Measurements from ENCODE around the gene CYP1A1.
A peak's percentile ranks its signal among the peaks of the same experiment; 100 is the strongest.
"Not testable (repeated sequence)": the region's sequence is repeated elsewhere in the genome, so short reads cannot be mapped to it uniquely, and the experiment has no call there.

Gene CYP1A1

DNA sequence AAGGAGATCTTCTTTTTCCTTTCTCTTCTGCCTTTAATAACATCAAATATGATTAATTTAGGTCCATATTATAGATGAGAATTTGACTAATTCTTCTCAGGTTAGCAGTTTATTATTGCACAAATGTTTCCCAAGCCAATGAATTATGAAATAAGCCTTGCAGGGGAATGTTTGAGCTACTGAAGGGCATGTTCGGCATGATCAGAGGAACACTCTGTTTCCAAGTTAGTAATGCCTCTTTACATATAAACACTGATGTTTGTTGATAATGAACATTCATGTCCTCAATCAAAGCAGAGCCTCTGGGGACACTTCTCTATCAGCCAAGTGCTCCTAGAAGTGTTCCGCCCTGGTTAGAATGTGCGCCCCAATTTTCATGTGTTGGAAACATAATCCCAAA lies 10.0 kb upstream of the CYP1A1 start:
- no peak for DNase-seq

DNA sequence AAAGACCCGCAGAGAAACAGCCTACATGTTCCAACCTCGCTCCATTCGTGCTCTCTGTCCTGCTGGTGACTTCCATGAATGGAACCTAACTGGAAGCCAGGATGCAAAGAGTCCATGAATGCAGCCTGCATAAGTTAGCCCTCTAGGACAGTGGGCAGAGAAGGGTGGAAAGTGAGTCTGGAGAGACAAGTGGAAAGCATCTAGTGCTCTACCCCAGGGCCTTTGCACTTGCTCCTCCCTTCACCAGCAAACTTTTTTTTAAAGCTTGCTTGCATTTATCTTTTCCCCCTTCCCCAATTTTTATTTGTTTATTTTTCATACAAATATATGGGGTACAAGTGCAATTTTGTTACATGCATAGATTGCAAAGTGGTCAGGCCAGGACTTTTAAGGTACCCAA lies 7.9 kb upstream of the CYP1A1 start:
- DNase-seq, result no peak

DNA sequence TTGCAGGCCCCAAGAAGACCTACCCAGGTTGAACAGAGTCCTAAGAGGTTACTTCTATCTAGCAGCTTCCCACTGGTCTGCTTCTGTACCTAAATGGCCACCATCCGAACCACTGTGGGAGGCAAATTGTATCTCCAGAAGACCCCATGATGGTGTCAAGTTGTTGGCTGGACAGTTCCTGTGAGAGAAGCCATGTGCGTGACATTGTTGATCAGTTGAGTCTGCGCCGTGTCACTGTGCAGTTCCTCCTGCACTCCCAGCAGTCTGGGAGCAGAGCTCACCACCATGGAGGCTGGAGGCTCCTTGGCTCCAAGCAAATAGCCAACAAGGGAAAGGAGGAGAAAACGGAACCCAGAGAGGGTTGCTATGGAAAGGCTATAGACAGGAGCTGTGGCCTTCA lies 7.5 kb upstream of the CYP1A1 start:
- no peak for DNase-seq

DNA sequence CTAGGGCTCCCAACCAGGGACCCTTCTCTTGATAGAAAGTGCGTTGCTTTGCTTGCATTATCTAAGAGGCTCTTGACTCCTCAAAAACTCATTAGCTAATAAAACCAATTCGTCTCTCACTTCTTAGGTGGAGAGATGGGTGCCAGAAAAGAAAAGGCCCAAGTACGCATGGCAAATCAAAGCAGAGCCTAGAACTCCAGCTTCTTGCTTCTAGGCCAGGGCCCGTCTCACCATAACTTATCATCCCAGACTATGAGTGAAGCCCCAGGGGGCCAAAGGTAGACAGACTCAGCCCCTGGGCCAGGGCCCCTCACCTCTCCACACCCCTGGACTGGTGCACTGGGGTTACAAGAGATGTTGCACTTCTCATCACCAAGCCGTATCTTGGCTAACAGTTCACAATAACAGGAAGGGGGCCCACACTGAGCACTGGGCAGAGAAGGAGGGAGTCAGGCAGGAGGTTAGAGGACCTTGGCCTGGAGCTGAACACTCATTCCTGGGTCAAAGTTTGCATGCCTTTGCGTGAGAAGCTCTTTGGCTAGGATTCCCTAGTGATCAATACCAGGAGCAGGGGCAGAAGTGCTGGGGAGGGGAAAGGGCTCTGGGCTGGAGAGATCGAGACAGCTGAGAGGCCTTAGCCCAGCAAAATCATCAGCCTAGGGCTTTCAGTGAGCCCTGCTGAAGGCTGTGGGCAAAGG lies 5.4 kb upstream of the CYP1A1 start:
- DNase-seq, result no peak

DNA sequence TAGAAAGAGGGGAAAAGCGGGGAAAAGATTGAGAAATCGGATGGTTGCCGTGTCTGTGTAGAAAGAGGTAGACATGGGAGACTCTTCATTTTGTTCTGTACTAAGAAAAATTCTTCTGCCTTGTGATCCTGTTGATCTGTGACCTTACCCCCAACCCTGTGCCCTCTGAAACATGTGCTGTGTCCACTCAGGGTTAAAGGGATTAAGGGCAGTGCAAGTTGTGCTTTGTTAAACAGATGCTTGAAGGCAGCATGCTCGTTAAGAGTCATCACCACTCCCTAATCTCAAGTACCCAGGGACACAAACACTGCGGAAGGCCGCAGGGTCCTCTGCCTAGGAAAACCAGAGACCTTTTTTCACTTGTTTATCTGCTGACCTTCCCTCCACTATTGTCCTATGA lies 4.0 kb upstream of the CYP1A1 start:
- DNase-seq, result not testable (repeated sequence)

DNA sequence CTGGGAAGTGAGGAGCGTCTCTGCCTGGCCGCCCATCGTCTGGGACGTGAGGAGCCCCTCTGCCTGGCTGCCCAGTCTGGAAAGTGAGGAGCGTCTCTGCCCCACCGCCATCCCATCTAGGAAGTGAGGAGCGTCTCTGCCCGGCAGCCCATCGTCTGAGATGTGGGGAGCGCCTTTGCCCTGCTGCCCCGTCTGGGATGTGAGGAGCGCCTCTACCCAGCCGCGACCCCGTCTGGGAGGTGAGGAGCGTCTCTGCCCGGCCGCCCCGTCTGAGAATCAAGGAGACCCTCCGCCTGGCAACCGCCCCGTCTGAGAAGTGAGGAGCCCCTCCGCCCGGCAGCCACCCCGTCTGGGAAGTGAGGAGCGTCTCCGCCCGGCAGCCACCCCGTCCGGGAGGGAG lies 3.4 kb upstream of the CYP1A1 start:
- not testable (repeated sequence) for DNase-seq

DNA sequence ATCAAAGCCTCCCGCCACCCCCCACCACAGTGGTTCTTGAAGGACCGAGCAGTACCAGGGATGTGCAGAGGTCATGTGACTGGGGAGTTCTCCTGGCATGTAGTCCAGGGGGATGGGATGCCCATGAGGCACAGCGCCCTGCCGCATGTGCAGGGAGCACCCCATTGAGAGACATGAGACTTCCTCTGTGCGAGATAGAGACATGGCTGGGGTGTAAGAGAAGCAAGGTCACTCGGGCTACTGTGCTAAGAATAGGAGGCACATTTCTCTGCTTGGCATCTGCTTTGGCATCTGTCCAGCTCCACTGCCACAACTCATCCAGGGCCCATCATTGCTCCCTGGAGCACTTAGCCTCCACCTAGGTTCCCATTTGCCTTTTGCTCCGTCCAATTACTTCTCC lies 2.4 kb upstream of the CYP1A1 start:
- DNase-seq, result no peak

DNA sequence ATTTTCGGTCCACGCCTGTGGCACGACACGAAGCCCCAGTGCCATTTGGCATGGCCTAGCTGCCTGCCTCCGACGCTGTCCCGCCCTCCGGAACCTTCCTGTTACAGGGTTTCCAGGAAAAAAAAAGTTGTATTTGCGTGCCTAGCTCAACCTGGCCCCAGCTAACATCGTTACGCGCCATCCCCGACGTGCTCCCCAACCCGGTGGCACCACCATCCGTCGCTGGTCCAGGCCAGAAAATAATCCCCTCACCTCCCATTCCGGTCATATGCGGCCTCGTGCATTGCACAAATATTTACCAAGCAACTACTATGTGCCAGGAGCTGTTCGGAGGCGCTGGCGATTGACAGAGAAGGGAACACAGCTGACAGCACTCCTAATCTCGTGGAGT lies 1.4 kb upstream of the CYP1A1 start:
- DNase-seq, result no peak

DNA sequence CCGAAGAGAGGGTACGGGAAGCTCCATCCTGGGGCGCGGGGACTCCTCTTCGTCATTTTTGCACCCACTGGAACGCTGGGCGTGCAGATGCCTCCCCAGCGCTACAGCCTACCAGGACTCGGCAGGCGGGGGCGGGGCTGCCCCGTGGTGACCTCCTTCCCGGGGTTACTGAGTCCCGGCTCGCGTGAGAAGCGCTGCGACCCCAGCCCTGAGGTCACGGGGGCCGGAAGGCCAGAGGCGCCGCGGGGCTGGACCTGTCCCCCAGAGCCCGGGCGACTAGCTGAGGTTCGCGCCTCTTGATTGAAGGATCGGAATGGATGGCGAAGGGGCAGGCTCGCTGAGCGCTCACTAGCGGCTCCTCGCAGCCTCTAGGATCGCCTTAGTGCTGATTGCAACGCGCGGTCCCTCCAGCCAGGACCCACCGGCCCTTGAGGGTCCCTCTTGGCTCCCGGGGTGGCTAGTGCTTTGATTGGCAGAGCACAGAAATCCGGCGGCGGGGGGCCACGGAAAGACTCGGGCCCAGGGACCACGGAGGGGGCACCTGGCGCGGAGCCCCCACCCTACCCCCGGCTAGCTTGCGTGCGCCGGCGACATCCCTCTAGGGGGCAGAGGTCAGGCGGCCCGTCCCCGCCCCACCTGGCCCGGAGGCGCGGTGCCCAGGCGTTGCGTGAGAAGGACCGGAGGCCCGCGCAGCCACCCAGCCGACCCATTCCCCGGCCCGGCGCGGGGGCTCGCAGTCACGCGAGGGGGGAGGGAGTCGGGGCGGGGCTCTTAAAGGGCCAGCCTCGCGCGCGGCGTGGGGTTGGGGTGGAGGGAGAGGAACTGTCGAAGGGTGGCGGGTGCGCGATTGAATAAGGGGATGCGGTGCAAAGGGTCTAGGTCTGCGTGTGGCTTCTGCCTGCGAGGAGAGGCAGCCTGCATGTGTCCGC lies 781 bp upstream of the CYP1A1 start:
- DNase-seq, result peak; percentile 24

DNA sequence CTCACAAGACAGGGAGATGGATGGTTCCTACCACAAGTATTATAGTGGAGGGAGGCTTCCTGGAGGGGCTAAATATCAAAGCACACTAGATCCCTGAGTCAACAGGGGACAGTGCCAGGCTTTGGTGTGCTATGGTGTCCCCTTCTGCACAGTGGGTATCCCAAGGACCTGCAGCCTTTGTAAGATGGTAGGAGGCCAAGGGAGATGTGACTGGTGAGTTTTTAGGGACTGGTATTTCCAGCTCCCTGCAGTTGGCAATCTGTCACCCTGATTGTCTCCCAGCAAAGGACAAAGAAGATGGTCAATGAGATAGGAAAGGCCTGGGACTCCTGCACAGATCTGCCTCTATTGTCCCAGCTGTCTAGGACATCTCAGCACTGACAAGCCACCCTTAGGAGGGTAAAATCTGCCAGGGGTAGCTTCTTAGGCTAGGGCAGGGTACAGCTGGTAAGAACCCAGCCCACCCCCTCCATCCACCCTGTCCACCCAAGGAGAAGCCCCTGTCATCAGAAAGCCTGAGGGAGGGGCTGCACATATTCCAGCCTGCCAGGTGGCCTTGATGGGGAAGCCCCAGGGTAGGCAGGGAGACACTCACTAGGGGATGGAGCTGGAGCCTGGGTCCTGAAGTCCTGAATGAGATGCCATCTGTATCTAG lies 631 bp downstream of the CYP1A1 start:
- DNase-seq, result no peak

DNA sequence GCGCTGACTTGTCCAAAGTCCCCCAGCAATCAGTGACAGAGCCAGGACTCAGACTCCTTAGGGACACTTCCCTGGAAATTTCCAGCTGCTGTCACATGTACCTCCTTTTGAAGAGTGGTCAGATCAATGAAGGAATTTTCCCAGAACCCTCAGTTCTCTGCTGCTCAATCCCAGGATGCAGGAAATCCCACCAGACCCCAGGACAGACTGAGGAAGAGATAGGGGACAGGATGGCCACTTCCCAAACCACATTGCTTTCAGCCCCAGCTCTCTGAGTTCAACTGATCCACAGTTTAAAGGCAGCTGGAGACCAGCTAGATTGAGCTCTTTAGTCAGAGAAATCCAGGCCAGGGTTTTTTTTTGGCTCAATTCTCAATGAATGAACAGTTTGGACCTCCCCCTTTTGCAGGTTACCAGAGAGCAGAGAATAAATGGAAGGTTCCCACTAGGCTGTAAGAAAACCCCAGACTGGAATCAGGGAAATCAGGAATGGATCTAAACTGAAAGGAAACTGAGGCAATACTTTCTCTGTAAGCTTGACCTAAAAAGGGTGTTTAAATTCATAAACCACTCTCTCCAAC lies 1.5 kb downstream of the CYP1A1 start:
- no peak for DNase-seq

DNA sequence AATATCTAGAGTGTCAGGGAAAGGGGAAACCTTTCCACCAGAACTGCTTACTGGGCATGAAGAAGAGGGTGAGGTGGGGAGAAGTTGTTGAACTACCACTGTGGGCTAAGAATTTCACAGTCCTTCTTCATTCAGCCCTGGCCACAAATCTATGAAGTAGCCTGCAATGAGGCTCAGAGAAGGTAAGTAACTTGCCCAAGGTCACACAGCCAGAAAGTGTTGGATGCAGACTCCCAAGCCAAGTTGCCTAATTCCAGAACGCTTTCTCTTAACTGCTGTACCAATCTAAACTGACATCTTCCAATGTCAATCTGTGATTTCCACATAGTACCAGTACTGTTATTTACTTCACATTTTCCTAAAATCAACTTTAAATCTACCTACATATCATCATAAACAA lies 2.1 kb downstream of the CYP1A1 start:
- no peak for DNase-seq

DNA sequence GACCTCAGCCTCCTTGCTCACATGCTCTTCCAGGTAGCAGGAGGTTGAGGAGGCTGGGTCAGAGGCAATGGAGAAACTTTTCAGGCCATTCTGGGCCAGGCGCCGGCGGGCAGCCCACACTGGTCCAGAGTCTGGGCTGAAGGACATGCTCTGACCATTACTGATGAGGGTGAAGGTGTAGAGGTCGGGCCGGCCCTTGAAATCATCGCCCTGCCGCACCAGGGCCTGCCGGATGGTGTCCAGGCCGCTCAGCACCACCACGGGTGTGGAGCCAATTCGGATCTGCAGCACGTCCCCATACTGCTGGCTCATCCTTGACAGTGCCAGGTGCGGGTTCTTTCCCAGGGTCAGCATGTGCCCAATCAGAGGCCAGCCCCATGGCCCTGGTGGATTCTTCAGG lies 2.7 kb downstream of the CYP1A1 start:
- DNase-seq, result no peak

DNA sequence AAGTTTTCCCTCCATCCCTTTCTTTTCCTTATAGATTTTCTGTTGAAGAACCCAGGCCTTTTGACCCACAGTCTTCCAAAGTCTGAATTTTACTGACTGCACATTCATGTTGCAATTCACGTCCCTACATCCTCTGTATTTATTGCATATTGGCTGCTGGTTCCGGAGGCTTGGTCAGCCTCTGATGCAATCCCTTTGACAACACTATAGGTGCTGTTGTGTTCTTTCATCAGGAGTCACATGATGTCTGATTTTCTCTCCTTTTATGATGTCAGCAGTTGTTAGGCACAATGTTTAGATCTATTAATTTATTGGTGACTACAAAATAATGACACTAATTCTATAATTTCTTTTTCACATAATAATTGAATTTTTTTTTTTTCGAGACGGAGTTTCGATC lies 8.7 kb downstream of the CYP1A1 start:
- DNase-seq, result no peak

DNA sequence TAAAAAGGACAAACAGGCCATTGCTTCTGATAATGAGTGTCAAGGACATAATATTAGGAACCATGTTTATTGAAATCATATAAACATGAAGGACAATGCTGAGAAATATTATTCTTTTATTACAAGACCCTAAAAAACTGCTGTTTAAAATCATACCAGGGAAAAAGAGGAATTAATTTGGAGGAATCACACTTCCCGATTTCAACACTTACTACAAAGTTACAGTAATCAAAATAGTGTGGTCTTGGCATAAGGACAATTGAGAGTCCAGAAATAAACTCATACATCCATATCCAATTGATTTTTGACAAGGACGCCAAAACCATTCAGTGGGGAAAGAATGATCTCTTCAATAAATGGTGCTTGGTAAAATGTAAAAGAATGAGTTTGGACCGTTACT lies 13.0 kb downstream of the CYP1A1 start:
- DNase-seq, result no peak

DNA sequence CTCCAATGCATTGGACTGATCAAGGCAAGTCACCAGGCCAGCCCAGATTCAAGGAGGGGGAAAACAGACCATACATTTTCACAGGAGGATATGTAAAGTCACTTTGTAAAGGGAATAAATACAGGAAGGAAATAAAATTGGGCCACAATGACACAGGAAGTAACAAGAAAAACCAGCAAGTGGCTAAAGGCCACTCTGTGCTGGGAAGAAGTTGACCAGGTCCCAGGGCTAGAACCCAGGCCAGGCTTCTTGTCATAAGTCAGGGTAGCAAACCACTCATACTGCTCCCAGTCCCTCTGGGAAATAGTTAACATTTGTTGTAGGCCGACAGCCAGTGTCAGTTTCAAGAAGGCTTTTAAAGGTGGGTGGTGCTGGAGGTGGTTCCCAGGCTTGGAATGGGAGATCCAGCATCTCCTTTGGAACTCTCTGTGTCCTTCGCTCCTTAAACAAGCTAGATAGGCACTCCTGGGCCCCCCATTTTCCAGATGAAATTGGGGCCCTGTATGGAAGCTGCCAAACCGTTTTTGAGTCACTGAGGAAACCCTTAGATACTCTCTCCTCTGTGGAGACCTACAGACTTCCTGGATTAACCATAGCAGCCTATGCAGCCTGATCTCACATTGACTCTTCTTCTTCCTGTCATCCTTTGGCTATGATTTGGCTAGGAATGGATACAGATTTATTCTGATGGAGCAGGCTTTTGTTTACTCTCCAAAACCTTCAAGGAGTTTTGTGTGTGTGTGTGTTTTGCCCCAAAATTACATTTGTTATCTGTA lies 14.8 kb downstream of the CYP1A1 start:
- no peak for DNase-seq

DNA sequence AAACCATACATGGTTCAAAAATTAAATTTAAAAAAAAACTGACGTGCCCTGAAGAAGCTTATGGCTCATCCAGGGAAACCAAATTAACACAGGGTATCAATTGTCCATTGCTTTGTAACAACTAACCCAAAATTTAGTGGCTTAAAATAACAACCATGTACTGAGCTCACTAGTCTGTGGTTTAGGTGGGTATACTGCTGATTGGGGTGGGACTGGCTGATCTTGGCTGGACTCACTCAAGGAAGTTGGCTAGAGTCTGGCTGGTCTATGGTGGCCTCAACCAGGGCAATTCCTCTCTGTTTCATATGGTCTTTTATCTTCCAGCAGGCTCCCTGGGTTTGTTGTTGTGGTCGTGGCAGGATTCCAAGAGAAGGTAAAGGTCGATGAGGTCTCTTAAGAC lies 15.4 kb downstream of the CYP1A1 start:
- no peak for DNase-seq

DNA sequence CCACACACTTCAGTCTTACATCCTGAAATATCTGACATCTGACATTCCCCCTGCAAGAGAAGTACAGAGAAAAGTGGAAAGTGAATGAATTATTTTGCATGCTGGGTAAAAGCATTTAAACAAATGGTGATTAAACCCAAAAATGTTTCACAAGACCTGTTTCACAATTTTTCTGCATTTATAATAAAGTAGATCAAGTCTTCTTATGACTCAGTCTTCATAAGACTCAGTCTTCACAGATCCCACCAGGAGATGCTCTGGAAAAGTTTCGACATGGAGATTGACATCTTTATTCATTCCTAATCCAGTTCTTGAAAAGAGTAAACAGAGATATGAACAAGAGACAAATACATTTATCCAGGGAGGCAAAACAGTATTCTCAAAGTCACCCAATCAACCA lies 16.3 kb downstream of the CYP1A1 start:
- no peak for DNase-seq

DNA sequence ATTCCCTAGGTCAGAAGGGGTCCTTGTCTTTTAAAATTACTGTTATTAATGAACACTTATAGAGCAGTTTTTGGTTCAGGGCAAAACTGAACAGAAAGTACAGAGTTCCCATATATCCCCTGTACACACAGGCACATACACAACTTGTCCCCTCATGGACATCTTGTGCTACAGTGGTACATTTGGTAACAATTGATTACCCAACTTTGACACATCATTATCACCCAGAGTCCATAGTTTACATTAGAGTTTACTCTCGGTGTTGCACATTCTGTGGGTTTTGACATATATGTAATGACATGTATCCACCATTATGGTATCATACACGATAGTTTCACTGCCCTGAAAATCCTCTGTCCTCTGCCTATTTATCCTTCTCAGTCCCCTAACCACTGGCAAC lies 28.5 kb downstream of the CYP1A1 start:
- DNase-seq, result no peak

DNA sequence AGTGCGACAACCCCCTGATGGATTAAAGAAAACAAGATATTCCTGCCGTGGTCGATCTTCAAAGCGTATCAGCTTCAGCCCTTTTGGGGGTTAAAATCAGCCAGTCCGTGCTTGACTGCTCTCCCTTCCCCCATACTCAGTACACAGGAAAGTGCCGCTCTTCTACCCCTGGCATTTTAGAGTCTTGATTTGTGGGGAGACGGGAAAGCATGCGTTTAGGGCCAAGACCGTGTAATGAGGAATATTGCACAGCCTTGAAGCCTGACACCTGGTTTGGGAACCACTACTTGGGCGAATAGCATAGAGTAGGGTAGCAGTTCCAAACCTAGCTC lies 29.0 kb downstream of the CYP1A1 start:
- no peak for DNase-seq

DNA sequence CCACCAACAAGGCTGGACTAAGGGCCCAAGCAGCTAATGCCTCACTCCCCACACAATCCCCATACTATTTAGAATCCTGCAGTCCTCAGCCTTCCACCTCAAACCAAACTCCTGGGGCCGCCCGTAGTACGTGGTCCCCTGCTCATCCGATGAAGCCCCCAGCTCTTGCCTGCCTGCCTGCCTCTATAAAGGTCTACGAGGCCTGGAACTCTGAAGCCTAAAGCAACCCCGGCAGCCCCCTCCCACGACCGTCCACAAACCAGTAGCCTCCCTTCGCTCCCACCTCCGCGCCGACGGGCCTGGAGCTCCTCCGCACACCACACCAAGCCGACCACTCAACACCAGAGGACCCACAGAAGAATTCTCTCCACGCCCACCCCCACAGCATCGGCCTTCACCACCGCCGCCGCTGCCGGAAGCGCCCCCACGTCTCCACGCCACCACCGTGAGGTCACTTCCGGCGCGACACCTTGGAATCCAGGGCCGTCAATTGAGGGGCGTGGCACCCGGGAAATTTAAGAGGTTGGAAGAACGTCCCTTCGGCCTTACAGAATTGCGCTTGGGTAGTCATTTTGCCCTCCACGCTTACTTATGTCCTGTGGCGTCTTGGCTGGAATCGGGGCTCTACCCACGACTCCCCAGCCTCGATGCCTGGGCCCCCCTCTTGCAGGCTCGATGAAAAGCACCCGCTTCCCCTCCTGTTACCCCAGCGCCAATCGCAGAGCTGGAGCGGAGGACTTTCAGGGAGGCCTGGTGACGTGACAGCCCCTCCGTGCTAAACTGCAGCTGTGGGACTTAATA lies 29.5 kb downstream of the CYP1A1 start, which contains the start of gene EDC3:
TSS of gene EDC3 (minus strand) at position 428 of the 801 bp plus-strand sequence. CDS start 20,900 bp downstream, outside the sequence.
- DNase-seq, result peak; percentile 57

DNA sequence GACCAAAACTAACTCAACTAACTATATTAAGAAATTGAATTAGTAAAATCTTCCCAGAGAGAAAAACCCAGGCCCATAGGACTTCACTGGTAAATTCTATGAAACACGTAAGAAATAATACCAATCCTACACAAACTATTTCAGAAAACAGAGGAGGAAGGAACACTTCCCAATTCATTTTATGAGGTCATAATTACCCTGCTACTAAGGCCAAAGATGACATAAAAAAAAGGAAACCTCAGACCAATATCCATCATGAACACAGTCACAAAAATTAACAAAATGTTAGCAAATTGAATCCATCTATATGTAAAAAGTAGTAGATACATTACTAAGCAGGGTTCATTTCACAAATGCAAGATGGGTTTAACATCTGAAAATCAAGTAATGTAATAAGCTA lies 33.0 kb downstream of the CYP1A1 start:
- DNase-seq, result no peak

Data from T1000 (cell line).